HG03025 (cell line): Measurements from ENCODE around the gene RHOBTB1.
"Not testable (repeated sequence)": the region's sequence is repeated elsewhere in the genome, so short reads cannot be mapped to it uniquely, and the experiment has no call there.

ENCODE experiments used
- ATAC-seq: cut with Tn5 transposase; IDR thresholded peaks from one replicate; pipeline ENCODE4 v1.9.1; 2021; ENCODE audit warnings: mild to moderate bottlenecking, moderate library complexity; ENCODE audit not compliant: unreplicated experiment, low FRiP score

RHOBTB1 gene

DNA sequence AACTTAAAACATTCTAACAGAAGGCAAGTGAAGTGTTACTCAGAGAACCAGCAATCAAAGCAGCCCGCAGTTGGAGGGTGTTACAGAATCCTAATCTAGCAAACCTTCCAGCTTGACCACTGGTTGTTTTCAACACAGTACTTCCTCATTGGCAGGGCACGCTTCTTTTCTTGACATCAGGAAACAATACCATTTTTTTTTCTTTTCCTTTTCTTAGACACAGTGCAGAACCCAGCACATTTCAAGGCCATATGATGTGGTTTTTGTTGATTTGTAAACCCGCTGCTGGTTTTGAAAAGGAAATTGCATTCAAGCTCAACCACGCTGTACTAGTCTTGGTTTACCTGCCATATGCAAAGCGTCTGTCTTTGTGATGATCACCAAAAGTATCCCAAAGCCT is 33.4 kb downstream of the RHOBTB1 start:
- ATAC-seq = no peak

DNA sequence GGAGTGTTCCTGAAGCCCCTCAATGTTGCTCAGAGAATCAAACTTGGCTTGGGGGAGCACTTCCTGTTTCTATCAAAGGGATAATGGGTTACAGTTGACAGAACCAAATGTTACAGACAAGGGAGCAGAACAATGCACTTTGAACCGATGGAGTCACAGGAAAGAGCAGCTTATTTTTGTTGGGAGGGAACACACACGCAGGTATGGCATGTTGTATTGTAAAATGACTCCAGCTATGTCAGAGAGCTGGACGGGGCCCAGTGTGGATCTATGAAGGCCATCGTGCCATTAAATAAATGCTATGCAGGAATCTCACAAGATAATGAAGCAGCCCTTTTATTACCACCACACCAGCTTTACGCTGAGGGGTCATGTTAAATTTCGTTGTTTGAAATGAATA is 35.1 kb downstream of the RHOBTB1 start:
- ATAC-seq = no peak

DNA sequence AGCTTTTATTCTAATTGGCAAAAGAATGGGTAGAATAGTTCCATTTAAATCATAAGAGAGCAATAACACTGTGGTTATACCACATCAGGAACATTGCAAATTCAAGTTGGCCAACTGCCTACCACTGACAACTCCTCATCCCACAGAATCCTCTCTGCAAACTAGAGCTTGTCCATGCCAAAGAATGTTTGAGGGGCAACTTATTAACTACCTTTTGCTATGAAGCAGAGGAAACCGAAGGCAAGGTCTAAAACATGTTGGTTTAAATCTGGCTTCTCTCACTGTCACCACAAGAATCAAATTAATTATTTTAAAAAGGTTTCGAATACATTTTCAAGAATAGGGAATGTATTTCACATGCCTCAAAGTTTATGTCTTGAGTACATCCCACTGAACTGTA is 36.0 kb downstream of the RHOBTB1 start:
- no peak for ATAC-seq

DNA sequence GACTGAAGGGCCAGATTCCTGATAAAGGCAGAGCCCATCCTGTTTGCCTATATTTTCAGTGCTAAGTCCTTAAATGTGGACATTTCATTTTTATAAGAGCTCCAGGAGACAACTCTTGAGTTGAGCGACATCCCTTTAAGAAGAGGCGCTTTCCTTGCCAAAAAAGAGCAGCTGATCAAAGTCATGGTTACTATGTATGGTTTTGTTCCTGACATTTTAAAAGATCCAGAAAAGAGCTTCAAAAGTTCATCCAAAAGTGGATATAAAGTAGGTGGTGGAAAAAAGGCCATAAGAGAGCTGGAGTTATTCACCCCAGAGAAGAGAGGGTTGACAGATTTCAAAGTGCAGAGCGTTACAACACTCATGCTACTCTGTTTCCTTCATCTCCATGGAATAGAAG is 36.7 kb downstream of the RHOBTB1 start:
- ATAC-seq = no peak

DNA sequence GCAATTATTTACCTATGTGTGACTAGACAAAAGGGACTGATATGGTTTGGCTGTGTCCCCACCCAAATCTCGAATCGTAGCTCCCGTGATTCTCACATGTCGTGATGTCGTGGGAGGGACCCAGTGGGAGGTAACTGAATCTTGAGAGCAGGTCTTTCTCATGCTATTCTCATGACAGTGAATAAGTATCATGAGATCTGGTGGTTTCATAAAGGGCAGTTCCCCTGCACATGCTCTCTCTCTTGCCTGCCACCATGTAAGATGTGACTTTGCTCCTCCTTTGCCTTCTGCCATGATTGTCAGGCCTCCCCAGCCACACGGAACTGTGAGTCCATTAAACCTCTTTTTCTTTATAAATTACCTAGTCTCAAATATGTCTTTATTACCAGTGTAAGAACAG is 37.2 kb downstream of the RHOBTB1 start:
- ATAC-seq = not testable (repeated sequence)

DNA sequence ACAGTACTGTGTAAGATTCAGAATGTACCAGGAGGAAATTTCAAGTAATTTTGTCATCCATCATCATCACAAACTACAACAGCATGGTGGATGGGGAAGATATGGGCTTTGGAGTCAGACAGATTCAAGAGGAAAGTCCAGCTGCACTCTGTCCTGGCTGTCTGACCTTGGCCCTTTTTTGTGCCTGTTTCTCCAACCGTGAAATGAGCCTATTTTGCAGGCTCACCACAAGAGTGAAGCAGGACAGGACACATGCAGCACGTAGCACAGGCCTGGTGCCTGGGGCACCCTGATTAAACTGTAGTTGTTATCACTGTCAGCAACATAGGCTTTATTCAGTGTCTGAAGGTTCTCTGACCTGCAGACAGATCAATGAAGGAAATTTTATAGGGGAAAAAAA is 37.6 kb downstream of the RHOBTB1 start:
- no peak for ATAC-seq

DNA sequence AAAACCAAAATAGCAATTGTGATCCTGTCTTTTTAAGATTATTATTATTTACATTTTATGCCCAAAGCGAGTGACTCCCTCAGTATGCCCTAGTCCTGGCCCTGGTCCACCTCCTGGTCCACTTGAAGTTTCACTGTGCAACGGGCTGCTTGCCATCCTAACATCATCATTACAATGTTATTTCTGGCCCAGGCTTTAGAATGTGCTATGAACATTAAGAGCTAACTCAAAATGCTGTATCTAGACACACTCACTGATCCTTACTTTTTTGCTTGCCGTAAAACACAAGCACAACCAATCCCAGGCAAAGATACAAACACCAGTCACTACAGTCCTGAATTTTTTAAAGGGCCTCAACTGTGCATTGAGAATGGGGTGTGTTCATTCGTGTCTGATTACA is 38.4 kb downstream of the RHOBTB1 start:
- ATAC-seq = no peak

DNA sequence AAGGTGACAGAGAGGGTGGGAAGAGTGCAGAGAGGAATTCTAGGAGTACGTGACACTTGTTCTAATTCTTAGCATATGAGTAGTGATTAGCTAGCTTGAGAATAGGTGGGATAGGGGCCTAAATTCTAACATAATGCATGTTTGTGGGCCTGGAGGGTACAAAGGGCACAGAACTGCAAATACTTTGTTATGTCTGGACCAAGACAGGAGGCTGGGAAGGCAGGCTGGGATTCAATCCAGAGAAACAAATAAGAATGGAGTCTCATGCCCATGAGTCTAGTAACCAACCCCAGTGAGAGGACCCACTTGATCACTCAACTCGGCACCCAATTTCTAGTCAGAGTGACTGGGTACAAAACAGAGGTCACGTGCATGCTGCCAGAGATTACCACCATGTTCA is 40.9 kb downstream of the RHOBTB1 start:
- no peak for ATAC-seq

DNA sequence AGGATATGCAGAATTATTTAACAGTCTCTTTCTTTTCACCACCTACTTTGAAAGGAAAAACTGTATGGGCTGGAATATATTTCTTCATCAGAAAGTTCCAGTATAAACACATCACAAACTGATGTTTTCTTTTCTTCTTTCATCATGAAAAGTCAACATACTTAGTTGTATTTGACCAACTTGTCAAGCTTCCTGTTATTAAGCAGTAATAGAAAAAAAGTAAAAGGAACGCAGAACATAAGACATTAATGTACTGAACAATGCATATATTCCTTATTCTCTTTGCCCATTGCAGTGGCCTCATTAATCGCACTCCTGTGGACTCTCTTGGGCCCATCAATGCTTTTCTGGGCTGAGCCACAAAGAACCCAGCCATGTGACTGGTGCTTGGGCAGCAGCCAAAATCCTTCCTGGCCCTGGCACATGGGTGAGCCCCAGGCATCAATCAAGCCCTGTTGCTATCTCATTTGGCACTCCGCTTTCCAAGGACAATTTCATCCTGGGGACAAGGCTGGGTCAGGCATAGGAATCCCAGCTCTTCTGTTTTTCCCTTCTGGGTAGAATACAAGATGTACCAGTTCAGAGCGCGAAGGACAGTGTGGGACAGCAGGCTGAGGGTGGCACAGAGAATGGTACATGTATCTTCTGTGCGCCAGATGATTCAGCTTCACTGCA is 42.3 kb downstream of the RHOBTB1 start:
- ATAC-seq = no peak

DNA sequence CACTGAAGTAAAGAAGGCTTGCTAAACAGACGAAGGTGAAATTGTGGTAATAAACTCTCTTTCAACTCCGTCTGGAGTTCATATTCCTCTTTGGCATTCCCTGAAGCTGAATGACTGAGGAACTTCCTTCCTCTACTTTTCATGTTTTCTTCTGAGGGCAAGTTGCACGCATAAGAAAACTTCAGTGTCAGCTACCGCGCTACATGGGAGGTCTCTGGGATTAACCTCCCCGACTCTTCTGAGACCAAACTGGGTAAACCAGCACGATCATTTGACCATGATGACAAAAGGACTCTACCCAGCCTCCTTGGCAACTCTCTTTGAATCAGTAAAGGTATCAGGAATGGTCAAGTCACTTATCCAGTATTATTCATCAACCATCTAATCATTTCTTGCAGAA is 44.7 kb downstream of the RHOBTB1 start:
- no peak for ATAC-seq

DNA sequence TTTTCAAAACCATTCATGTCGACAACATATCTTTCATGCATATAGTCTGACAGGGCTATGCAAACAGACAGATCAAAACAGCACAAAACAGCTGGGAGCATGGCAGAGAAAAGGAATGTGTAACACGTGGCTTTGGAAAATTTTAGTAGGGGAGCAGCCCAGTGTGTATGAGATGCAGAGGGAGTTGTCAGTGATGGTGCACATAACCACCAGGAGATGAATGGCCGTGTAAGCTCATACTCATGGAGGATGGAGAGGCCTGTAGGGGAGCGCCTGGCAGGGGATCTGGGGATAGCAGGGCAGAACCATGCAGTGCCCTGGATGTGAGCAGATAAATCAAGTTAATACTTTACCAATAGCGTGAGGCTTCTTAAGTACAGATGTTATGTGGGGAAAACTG is 45.7 kb downstream of the RHOBTB1 start:
- no peak for ATAC-seq

DNA sequence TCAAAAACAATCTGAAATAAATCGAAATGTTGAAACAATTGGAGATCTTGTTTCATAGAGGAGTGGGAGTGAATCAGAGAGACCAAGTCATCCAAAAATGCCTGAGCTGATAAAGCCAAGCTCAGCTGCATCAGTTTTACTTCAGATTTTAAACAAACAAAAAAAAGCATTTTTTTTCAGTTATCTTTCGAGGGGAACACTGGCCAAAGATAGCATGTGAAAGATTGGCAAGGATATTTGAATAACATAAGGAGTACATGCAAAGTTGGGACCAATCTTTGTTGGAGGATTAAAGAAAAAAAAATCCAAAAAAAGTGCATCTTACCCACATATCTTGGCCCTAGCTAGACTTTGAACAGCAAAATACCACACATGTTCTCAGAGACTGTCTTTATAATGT is 47.2 kb downstream of the RHOBTB1 start:
- no peak for ATAC-seq

DNA sequence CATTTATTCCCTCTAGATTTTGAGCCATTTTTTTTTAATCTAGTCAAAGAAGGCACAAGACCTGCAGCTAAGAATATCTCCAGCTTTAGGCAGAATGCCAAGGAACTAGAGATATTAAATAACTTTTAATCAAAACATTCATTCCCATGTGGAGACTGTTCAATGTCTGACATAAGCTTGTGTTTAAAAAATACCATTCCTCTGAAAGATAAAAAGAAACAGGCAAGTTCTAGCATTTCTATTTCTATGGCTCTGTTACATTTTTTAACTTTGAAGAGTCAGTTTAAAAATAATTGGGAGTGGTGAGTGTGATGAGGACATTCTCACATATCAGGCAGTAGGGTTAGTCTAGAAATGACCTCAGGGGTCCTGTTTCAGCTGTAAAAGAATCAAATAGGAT is 48.0 kb downstream of the RHOBTB1 start:
- no peak for ATAC-seq

DNA sequence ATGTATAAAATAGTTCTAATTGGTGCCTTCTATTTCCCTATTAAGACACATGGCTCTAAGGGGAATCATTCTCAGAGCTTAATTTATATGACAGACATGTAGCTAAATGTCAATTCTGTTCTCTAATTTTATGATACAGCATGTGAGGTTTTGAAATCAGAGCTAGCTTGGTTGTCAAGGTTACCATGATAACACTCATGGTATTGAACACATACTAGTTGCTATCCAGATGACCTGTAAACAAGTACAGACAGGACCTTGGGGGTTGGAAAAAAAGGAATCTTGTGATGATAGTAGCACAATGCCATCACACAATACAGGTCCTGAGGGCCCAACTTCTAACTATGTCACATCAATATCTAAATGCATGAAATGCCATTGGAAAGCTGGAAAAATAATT is 49.2 kb downstream of the RHOBTB1 start:
- no peak for ATAC-seq

DNA sequence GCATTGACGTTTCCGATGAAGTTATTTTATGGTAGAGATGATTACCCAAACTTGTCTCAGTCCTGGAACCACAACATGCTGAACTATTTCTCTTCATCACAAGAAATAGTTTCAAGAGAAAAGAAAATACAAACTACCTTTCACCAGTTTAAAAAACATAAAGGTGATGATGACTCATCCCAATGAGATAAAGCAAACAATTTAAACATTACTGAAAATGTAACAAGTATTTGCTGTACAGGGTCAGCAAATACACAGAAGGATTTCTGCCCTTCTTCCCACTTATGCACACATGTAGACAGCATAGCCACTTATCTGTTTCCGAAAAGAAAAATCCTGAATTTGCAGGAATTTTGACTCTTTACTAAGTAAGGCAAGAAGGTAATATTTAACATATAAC is 50.8 kb downstream of the RHOBTB1 start:
- no peak for ATAC-seq

DNA sequence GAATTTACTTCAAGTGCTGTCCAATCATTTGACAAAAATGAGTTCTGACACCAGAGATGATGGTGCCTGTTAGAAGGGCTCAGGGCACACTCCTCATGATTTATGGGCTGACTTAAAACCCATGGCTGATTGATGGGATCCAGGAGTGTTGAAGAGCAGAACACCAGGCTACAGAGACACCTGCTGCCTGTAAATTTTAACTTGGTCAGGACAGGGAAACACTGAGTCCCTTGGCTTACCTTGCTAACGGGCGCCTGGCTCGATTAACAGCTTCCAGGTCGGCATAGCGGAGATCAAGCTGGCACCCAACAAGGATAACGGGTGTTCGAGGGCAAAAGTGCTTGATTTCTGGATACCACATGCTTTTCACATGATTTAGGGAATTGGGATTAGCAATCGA is 51.4 kb downstream of the RHOBTB1 start:
- ATAC-seq = no peak

DNA sequence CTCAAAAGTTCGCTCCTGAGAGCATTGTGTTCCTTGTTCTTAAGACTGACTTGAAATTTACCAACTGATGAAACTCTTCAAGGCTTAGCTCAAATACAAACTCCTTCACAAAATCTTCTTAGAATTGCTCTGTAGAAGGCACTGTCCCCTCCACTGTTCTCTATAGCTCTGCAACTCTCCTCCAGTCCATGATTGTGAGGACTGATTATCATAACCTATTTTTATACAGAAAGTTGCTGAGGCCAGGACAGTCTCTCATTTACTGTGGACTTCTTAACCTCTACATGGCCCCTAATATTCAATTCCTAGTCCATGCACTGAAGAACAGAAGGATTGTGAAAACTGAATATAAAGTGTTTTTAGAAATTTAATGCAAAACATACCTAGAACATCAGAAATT is 53.2 kb downstream of the RHOBTB1 start:
- no peak for ATAC-seq

DNA sequence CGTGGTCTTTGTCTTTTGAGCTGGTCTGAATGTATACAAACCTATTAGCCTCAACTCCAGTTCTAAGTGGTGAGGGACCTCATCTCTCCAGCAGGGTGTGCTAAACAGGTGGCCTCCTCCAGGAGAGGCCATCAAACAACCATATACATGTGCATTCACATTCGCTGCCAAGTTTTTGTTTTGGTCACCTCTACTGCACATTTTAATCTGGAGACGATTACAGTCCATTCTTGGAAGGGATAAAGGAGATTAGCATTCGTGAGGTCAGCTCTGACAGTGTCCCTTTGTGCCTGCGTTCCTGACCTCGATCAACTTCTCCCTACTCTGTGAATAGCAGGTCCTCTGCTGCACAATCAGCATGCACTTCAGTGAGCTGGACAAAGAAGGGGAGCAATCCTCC is 60.8 kb downstream of the RHOBTB1 start:
- no peak for ATAC-seq

DNA sequence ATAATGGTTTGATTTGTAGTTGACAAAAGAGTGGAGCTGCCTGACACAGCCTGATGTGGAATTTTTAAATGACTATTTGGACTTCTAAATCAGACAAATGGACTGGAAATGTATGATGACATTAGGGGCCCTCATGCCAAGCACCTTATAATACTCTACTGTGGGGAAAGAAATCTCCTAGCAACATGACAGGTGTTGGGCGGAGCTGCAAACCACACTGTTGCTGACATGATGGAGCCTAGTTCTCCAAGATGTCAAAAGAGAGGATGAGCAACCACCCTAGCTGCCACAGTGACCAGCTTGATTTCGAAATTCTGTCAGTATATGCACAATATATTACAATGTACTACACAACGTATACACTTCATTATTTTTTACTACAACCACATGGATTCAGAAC is 65.8 kb downstream of the RHOBTB1 start:
- ATAC-seq = no peak

DNA sequence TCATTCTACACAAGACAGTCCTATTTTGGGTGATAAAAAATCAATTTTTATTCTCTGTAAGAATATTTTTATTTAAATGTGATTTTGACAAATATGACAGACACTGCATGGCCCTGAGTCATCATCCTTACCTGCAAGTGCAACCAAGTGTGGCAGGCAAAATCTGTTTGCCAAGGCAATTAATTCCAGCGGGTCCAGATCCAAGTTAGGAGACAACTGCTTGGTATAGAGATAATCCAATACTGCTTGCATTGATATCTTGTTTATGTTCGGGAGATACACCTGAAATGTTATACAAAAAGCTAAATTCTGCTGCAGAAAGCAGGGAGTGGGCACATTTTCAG is 66.2 kb downstream of the RHOBTB1 start:
- ATAC-seq = no peak

DNA sequence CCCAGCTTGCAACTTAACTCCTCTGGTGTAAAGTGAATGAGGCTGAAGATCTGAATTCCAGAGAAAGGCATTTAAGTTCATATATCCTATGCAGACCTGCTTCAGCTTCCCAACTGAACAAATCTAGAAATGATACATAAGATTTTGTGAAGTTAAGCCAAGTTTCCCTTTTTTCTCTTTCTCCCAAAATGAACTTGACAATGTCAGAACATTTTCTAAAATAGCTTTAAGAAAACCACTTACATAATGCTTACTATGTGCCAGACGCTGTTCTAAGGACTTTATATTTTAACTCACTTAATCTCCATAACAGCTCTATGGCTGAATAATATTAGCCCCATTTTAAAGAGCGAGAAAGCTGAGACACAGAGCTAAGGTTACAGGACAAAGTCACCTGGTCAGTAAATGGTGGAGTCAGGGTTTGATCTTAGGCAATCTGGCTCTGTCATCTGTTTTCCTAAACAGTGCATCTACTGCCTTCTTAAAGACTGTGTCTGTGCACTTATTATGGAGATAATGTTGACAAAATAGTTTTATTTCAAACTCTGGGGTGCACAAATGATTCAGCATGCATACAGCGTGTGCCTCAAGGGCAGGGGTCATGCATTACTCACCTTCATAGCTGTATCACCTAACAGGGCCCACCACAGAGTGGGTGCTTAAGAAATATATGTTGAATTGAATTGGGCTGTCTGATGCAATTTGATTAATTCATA is 66.8 kb downstream of the RHOBTB1 start:
- no peak for ATAC-seq

DNA sequence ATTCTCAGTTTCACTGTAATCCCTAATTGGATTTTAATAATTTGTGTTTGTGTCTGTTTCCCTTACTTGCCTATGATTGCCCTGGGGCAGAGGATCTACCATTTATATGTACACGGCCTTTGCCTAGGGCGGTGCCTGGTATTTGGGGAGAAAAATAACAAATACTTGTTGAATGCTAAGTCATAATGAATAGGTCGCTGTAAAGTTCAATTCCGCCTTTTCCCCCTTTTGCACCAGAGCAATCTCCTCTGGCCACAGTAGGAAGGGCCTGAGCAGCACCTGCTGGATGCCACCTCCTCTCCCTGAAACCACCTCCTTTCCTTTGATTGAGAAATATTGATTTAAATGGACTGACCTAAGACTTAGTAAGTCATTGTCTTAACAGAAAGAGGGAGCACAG is 70.2 kb downstream of the RHOBTB1 start:
- no peak for ATAC-seq

DNA sequence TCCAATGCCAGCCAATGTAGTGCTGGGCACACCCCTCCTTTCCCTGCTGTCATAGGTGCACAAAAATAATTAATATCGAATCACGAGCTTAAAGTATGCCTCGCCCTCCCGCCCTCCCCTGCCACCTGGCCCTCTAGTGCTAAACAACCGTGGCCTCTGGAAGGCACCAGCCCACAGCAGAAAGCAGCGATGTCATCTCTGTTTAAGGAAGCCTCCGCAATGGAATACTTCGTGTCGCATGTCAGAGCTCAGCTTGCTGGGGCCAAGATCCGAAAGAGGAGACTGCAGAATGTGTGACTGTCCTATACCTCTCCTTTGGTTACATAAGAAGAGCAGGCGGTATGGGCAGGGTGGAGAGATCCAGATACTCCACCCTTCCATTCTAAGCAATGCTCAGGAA is 71.5 kb downstream of the RHOBTB1 start:
- no peak for ATAC-seq
